GM13976 (cell line): ENCODE results near the gene ATP1A4.

Source experiments
- DNase-seq: peaks from one replicate; pipeline ENCODE4 v3.0.0; 2012; ENCODE audit warnings: low spot score
- in situ Hi-C: fragments of 300-500 bp; cut with MboI; formaldehyde crosslinking; loops from one replicate; pipeline ENCODE4 v1.12.0; 2022; ENCODE audit warnings: low sequenced_read_pairs, mixed read lengths, inconsistent platforms; ENCODE audit not compliant: unreplicated experiment
- TF ChIP-seq, protein P1 (sequence below): IDR thresholded peaks from 2 replicates; pipeline ENCODE4 v1.5.1; 2012; ENCODE audit warnings: borderline replicate concordance, mild to moderate bottlenecking; ENCODE audit not compliant: insufficient read depth; ENCODE audit errors: extremely low read depth, missing control alignments, control extremely low read depth

ATP1A4 gene

DNA sequence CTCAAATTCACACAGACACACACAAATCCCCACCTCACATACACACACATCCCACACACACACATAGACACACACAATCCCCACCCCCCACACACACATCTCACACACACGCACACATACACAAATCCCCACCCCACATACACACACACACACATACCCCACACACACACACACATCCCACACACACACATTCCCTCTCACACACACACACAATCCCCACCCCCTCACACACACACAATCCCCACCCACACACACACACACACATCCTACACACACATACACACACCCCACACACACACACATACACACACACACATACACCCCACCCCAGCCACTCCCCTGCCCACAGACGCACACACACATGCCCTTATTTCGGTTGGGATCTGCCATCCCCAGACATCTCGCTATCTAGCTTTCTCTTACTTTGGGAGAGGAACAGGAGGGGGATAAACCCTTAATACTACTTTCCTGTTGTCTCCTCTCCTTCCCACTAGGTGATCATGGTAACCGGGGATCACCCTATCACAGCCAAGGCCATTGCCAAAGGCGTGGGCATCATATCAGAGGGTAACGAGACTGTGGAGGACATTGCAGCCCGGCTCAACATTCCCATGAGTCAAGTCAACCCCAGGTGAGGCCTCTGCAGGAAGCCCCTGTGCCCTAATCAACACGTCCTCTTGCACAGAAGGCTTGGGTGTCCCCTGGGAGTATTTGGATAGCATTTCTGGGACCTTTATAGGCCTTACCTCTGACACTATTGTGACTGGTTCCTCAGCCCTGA is 17.2 kb upstream of the ATP1A4 start:
- in situ Hi-C loops = no loop called here
- no peak for DNase-seq
- TF ChIP-seq, protein P1, sequence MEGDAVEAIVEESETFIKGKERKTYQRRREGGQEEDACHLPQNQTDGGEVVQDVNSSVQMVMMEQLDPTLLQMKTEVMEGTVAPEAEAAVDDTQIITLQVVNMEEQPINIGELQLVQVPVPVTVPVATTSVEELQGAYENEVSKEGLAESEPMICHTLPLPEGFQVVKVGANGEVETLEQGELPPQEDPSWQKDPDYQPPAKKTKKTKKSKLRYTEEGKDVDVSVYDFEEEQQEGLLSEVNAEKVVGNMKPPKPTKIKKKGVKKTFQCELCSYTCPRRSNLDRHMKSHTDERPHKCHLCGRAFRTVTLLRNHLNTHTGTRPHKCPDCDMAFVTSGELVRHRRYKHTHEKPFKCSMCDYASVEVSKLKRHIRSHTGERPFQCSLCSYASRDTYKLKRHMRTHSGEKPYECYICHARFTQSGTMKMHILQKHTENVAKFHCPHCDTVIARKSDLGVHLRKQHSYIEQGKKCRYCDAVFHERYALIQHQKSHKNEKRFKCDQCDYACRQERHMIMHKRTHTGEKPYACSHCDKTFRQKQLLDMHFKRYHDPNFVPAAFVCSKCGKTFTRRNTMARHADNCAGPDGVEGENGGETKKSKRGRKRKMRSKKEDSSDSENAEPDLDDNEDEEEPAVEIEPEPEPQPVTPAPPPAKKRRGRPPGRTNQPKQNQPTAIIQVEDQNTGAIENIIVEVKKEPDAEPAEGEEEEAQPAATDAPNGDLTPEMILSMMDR = no peak

DNA sequence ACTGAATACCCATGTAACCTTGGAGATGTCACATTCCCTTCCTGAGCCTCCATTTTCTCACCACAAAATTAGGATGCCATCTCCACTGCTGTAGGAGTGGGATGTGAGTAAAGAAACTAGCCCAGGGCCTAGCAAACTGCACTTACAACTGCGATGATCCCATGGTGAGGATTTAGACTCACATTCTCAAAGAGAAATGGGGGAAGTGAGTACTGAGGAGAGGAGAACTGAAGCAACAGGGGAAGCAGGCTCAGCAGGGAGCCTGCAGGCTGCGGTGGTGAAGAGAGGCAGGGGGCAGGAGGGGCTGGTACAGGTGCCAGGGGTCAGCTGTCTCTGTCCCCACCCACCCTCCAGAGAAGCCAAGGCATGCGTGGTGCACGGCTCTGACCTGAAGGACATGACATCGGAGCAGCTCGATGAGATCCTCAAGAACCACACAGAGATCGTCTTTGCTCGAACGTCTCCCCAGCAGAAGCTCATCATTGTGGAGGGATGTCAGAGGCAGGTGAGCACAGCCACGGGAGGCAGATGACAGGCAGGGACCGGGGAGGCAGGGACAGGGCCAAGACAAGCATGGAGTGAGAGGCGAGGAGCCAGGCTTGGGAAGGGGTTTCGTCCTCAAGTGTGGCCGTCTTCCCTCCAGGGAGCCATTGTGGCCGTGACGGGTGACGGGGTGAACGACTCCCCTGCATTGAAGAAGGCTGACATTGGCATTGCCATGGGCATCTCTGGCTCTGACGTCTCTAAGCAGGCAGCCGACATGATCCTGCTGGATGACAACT is 16.4 kb upstream of the ATP1A4 start:
- TF ChIP-seq, protein P1 = no peak
- no peak for DNase-seq
- in situ Hi-C loops = no loop called here

DNA sequence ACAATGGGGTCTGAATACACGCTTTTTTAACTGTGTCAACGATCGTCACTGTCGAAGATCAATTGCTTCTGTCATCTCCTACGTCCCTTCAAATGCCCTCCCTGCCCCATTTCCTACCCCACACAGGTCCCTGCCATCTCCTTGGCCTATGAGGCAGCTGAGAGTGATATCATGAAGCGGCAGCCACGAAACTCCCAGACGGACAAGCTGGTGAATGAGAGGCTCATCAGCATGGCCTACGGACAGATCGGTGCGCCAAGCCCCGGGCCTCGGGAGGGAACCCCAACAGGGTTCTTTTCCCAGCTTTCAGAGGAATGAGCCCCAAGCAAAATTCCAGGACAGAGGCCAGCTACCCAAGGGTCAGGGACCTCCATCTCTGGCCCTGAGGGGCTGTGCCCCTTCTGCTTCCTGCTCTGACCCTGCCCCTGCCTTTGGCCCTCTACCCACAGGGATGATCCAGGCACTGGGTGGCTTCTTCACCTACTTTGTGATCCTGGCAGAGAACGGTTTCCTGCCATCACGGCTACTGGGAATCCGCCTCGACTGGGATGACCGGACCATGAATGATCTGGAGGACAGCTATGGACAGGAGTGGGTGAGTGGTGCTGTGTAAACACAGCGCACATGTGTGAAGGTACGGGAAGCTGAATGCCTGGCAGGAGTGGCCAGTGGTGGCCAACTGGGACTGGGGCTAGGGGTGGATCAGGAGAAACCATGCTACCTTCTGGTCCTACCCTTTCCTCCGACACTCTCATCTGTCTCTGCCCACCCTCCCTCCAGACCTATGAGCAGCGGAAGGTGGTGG is 15.1 kb upstream of the ATP1A4 start:
- DNase-seq = no peak
- in situ Hi-C loops = no loop called here
- TF ChIP-seq, protein P1 = no peak

DNA sequence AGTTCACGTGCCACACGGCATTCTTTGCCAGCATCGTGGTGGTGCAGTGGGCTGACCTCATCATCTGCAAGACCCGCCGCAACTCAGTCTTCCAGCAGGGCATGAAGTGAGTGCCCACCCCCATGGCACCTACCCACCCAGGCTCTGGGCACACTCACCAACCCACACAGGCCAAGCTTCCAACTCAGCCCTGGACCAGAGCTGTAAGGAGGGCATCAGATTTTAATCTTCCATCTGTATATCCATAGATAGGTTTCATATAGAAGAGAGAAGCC is 14.5 kb upstream of the ATP1A4 start:
- TF ChIP-seq, protein P1 = no peak
- no peak for DNase-seq
- in situ Hi-C loops = no loop called here

DNA sequence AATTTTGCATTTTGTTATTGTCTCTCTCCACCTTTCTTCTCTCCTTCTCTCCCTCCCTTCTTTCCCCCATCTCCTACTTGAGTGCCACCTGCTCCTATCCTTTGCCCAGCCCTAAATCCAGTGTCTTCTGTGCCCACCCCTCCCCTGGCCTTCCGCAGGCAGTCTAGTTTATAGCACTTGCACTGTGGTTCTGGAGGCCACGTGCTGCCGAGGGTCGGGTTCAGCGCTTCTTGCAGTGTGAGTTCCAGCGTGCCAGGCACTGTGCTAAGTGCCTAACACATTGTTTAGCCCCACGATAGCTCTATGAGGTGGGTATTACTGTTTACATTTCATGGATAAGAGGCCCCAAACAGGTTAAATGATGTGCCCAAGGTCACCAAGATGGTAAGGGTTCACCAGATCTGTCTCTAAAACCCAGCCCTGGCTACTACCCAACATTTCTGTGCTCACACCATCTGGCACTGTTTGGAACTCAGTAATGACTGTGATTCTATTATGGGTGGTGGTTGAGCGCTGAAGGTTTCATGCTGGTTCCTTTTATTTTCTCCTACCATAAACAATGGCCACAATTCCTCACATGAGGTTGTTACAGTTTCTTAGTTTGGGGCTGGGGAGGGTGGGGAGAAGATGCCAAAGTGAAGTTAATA is 14.1 kb upstream of the ATP1A4 start:
- TF ChIP-seq, protein P1 = no peak
- no peak for DNase-seq
- in situ Hi-C loops = no loop called here

DNA sequence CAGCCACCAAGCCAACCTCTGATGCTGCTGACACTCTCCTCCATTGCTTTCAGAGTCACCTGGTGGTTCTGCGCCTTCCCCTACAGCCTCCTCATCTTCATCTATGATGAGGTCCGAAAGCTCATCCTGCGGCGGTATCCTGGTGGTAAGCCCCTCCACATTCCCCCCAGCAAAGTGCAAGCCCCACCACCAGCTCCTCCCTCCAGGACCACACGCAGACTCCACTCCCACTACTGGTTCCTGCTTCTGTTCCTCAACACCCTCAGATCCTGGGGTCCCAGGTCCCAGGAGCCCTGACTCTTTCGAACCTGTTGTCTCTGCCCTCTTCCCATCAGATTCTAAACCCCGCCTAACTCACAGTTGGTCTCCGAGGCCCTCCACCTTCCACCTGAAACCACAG is 11.6 kb upstream of the ATP1A4 start:
- no peak for DNase-seq
- TF ChIP-seq, protein P1 = no peak
- in situ Hi-C loops = no loop called here
